ENCODE measurements around the gene ETV3L. TPM values are rescaled to one million over a fixed set of nuclear protein-coding genes. Genes with fewer than 3 reads are reported as not detected.

Gene ETV3L
- total RNA-seq, 2 experiments from 2014 or later, result not detected

GRCh38 chr1:157117527-157118057, 18.0 kb upstream of the ETV3L start:
- Mint-ChIP-seq H3K4me3 (no peak overlapping the region), H3K27ac (no peak overlapping the region), H3K27me3 (peaks cover 7% of the 10 kb centered on the region), H3K36me3 (peaks cover 2% of the 10 kb centered on the region), H3K4me1 (peaks cover 5% of the 10 kb centered on the region), H3K9me3 (no peaks in the 10 kb centered on the region)
- DNase-seq, result no peak
- POLR2A ChIA-PET, result no interaction called here
- peak; percentile 19 for ATAC-seq (ENCODE audit: low read depth)

- H3K4me3 Mint-ChIP-seq, result no peak overlapping the region
- DNase-seq (no peak), ATAC-seq (ENCODE audit: low read depth) (no peak)
- H3K9me3 Mint-ChIP-seq, result no peaks in the 10 kb centered on the region
- H3K27ac Mint-ChIP-seq, result no peak overlapping the region
- peaks cover 2% of the 10 kb centered on the region for H3K36me3 Mint-ChIP-seq
- H3K27me3 Mint-ChIP-seq, result peaks cover 14% of the 10 kb centered on the region
- POLR2A ChIA-PET, result no interaction called here
- H3K4me1 Mint-ChIP-seq, result peaks cover 4% of the 10 kb centered on the region
Observed at GRCh38 chr1:157116737-157117103, 17.1 kb upstream of the ETV3L start.

- H3K4me1 Mint-ChIP-seq, result peaks cover 4% of the 10 kb centered on the region
- peaks cover 2% of the 10 kb centered on the region for H3K36me3 Mint-ChIP-seq
- H3K27ac Mint-ChIP-seq, result no peak overlapping the region
- no peak for DNase-seq
- H3K9me3 Mint-ChIP-seq, result no peaks in the 10 kb centered on the region
- POLR2A ChIA-PET, result no interaction called here
- ATAC-seq (ENCODE audit: low read depth), result no peak
- H3K27me3 Mint-ChIP-seq, result peaks cover 20% of the 10 kb centered on the region
- no peak overlapping the region for H3K4me3 Mint-ChIP-seq
Observed at GRCh38 chr1:157115851-157116736, 16.5 kb upstream of the ETV3L start.

- POLR2A ChIA-PET, result no interaction called here
- Mint-ChIP-seq H3K27me3 (peaks cover 23% of the 10 kb centered on the region), H3K4me1 (peaks cover 4% of the 10 kb centered on the region), H3K27ac (no peak overlapping the region), H3K4me3 (no peak overlapping the region), H3K9me3 (no peaks in the 10 kb centered on the region), H3K36me3 (peaks cover 2% of the 10 kb centered on the region)
- DNase-seq, result no peak
- ATAC-seq (ENCODE audit: low read depth), result no peak
Observed at GRCh38 chr1:157115429-157115838, 15.8 kb upstream of the ETV3L start.

GRCh38 chr1:157114183-157115121, 14.8 kb upstream of the ETV3L start:
- no peak overlapping the region for H3K27ac Mint-ChIP-seq
- no peak for ATAC-seq (ENCODE audit: low read depth)
- no peaks in the 10 kb centered on the region for H3K36me3 Mint-ChIP-seq
- peaks cover 28% of the 10 kb centered on the region for H3K27me3 Mint-ChIP-seq
- H3K4me3 Mint-ChIP-seq, result no peak overlapping the region
- no peaks in the 10 kb centered on the region for H3K9me3 Mint-ChIP-seq
- POLR2A ChIA-PET, result no interaction called here
- no peak for DNase-seq
- H3K4me1 Mint-ChIP-seq, result peaks cover 4% of the 10 kb centered on the region

- Mint-ChIP-seq H3K4me3 (no peak overlapping the region), H3K36me3 (no peaks in the 10 kb centered on the region), H3K27me3 (peaks cover 34% of the 10 kb centered on the region), H3K4me1 (peaks cover 4% of the 10 kb centered on the region), H3K27ac (no peak overlapping the region), H3K9me3 (no peaks in the 10 kb centered on the region)
- no peak for ATAC-seq (ENCODE audit: low read depth)
- no peak for DNase-seq
- POLR2A ChIA-PET, result no interaction called here
Observed at GRCh38 chr1:157113631-157114030, 14.0 kb upstream of the ETV3L start.

GRCh38 chr1:157113106-157113505, 13.5 kb upstream of the ETV3L start:
- Mint-ChIP-seq H3K9me3 (no peaks in the 10 kb centered on the region), H3K27ac (no peak overlapping the region), H3K36me3 (no peaks in the 10 kb centered on the region), H3K4me1 (peaks cover 4% of the 10 kb centered on the region), H3K27me3 (peaks cover 38% of the 10 kb centered on the region), H3K4me3 (no peak overlapping the region)
- POLR2A ChIA-PET, result no interaction called here
- ATAC-seq (ENCODE audit: low read depth) (no peak), DNase-seq (no peak)

- ATAC-seq (ENCODE audit: low read depth) (no peak), DNase-seq (no peak)
- Mint-ChIP-seq H3K27me3 (peaks cover 42% of the 10 kb centered on the region), H3K9me3 (no peaks in the 10 kb centered on the region), H3K27ac (no peak overlapping the region), H3K36me3 (no peaks in the 10 kb centered on the region), H3K4me3 (no peak overlapping the region), H3K4me1 (peaks cover 2% of the 10 kb centered on the region)
- POLR2A ChIA-PET, result no interaction called here
Observed at GRCh38 chr1:157112186-157112867, 12.7 kb upstream of the ETV3L start.

- peaks cover 1% of the 10 kb centered on the region for H3K4me1 Mint-ChIP-seq
Observed at GRCh38 chr1:157111396-157112165, 12.0 kb upstream of the ETV3L start.

GRCh38 chr1:157110686-157111085, 11.1 kb upstream of the ETV3L start:
- H3K36me3 Mint-ChIP-seq, result no peaks in the 10 kb centered on the region
- H3K4me3 Mint-ChIP-seq, result no peak overlapping the region
- H3K4me1 Mint-ChIP-seq, result peaks cover 7% of the 10 kb centered on the region
- H3K27me3 Mint-ChIP-seq, result peaks cover 55% of the 10 kb centered on the region
- H3K27ac Mint-ChIP-seq, result no peak overlapping the region
- DNase-seq (no peak), ATAC-seq (ENCODE audit: low read depth) (no peak)
- no peaks in the 10 kb centered on the region for H3K9me3 Mint-ChIP-seq
- POLR2A ChIA-PET, result no interaction called here

More at GRCh38 chr1:157111396-157112165, 12.0 kb upstream of the ETV3L start:
- H3K36me3 Mint-ChIP-seq, result no peaks in the 10 kb centered on the region
- H3K9me3 Mint-ChIP-seq, result no peaks in the 10 kb centered on the region
- DNase-seq, result no peak
- POLR2A ChIA-PET, result no interaction called here
- H3K27ac Mint-ChIP-seq, result no peak overlapping the region
- peaks cover 47% of the 10 kb centered on the region for H3K27me3 Mint-ChIP-seq
- H3K4me3 Mint-ChIP-seq, result no peak overlapping the region
- ATAC-seq (ENCODE audit: low read depth), result no peak

GRCh38 chr1:157110003-157110402, 10.4 kb upstream of the ETV3L start:
- POLR2A ChIA-PET, result no interaction called here
- Mint-ChIP-seq H3K27ac (no peak overlapping the region), H3K9me3 (no peaks in the 10 kb centered on the region), H3K4me3 (no peak overlapping the region), H3K4me1 (peaks cover 7% of the 10 kb centered on the region), H3K27me3 (peaks cover 60% of the 10 kb centered on the region), H3K36me3 (no peaks in the 10 kb centered on the region)
- no peak for DNase-seq
- ATAC-seq (ENCODE audit: low read depth), result no peak

GRCh38 chr1:157108448-157108847, 8.8 kb upstream of the ETV3L start:
- ATAC-seq (ENCODE audit: low read depth), result no peak
- H3K27ac Mint-ChIP-seq, result no peak overlapping the region

More at GRCh38 chr1:157108448-157108847, 8.8 kb upstream of the ETV3L start:
- no peaks in the 10 kb centered on the region for H3K9me3 Mint-ChIP-seq
- H3K36me3 Mint-ChIP-seq, result no peaks in the 10 kb centered on the region
- DNase-seq, result no peak
- POLR2A ChIA-PET, result no interaction called here
- H3K4me3 Mint-ChIP-seq, result no peak overlapping the region
- H3K27me3 Mint-ChIP-seq, result peaks cover 60% of the 10 kb centered on the region
- peaks cover 7% of the 10 kb centered on the region for H3K4me1 Mint-ChIP-seq

Measured in activated naive CD8-positive, alpha-beta T cell treated with anti-CD3 and anti-CD28 coated beads, Interleukin-2, amount 10 ng/mL, durations not matched to agents 7 days and 5 days (primary cell).